Esophagus muscularis mucosa (tissue), 4 donors: ENCODE results near the gene ITPKB.

Experiments used
- EP300 ChIP-seq: sonication (generic); formaldehyde crosslinking; IDR thresholded peaks from one replicate; pipeline ENCODE4 v1.6.1; 2017; ENCODE audit warnings: antibody characterized with exemption
- POLR2A ChIP-seq: fragments of 450-650 bp; IDR thresholded peaks from one replicate; pipeline ENCODE4 v1.6.1; 2017; ENCODE audit warnings: antibody characterized with exemption, moderate library complexity, mild to moderate bottlenecking, low read depth
- POLR2AphosphoS5 ChIP-seq, 2 donors: sonication (generic); formaldehyde crosslinking; IDR thresholded peaks; one replicate each; pipeline ENCODE4 v1.6.1; 2017; ENCODE audit warnings: antibody characterized with exemption in 2 of 2
- TF ChIP-seq, protein P1 (sequence below), 3 experiments: fragments of 200-600 bp in 2 of 3; fragments of 450-650 bp in 1 of 3; sonication (generic) in 2 of 3; IDR thresholded peaks; one replicate each; pipeline ENCODE4 v1.5.1; 2017 to 2019; ENCODE audit warnings: antibody characterized with exemption in 3 of 3, mild to moderate bottlenecking in 2 of 3, moderate library complexity in 1 of 3

- TF ChIP-seq, protein P1, sequence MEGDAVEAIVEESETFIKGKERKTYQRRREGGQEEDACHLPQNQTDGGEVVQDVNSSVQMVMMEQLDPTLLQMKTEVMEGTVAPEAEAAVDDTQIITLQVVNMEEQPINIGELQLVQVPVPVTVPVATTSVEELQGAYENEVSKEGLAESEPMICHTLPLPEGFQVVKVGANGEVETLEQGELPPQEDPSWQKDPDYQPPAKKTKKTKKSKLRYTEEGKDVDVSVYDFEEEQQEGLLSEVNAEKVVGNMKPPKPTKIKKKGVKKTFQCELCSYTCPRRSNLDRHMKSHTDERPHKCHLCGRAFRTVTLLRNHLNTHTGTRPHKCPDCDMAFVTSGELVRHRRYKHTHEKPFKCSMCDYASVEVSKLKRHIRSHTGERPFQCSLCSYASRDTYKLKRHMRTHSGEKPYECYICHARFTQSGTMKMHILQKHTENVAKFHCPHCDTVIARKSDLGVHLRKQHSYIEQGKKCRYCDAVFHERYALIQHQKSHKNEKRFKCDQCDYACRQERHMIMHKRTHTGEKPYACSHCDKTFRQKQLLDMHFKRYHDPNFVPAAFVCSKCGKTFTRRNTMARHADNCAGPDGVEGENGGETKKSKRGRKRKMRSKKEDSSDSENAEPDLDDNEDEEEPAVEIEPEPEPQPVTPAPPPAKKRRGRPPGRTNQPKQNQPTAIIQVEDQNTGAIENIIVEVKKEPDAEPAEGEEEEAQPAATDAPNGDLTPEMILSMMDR (IDR thresholded peaks at IDR 0.05), result no peak
- TF ChIP-seq POLR2A (no peak), EP300 (no peak), POLR2AphosphoS5 (IDR thresholded peaks at IDR 0.05) (no peak)
Measured at GRCh38 chr1:226779561-226779960, 40.5 kb upstream of the ITPKB start.
